SHP77 treated with DMSO at 0.1 percent for 48 hours (cell line): ENCODE data around the gene MCMBP.
"Not testable (repeated sequence)": the region's sequence is repeated elsewhere in the genome, so short reads cannot be mapped to it uniquely, and the experiment has no call there.

Source experiments
- DNase-seq: peaks from one replicate; lab custom pipeline; 2025; lab: John Stamatoyannopoulos, UW

MCMBP gene

GRCh38 chr10:119872860-119873681 is 428 bp upstream of the MCMBP start:
- DNase-seq = peak; percentile 28

GRCh38 chr10:119871881-119872609 is 598 bp downstream of the MCMBP start:
- no peak for DNase-seq

- DNase-seq = not testable (repeated sequence)
Measured at GRCh38 chr10:119869398-119869797, 3.2 kb downstream of the MCMBP start.

- no peak for DNase-seq
Measured at GRCh38 chr10:119867317-119867716, 5.3 kb downstream of the MCMBP start.

GRCh38 chr10:119865699-119866240 is 6.9 kb downstream of the MCMBP start:
- DNase-seq = no peak

GRCh38 chr10:119863951-119864565 is 8.6 kb downstream of the MCMBP start:
- DNase-seq = no peak

- no peak for DNase-seq
Measured at GRCh38 chr10:119862524-119862923, 10.1 kb downstream of the MCMBP start.

- DNase-seq = no peak
Measured at GRCh38 chr10:119860866-119861607, 11.6 kb downstream of the MCMBP start.

GRCh38 chr10:119859420-119860258 is 13.0 kb downstream of the MCMBP start:
- peak; percentile 0 for DNase-seq

- DNase-seq = no peak
Measured at GRCh38 chr10:119858063-119858462, 14.6 kb downstream of the MCMBP start.

- no peak for DNase-seq
Measured at GRCh38 chr10:119853574-119853973, 19.1 kb downstream of the MCMBP start.

GRCh38 chr10:119852822-119853221 is 19.8 kb downstream of the MCMBP start:
- DNase-seq = no peak

GRCh38 chr10:119852277-119852676 is 20.4 kb downstream of the MCMBP start:
- DNase-seq = no peak

- no peak for DNase-seq
Measured at GRCh38 chr10:119849944-119850343, 22.7 kb downstream of the MCMBP start.

- DNase-seq = no peak
Measured at GRCh38 chr10:119849031-119849789, 23.4 kb downstream of the MCMBP start.

GRCh38 chr10:119845656-119846055 is 27.0 kb downstream of the MCMBP start:
- DNase-seq = no peak

GRCh38 chr10:119834188-119834587 is 38.5 kb downstream of the MCMBP start:
- no peak for DNase-seq

GRCh38 chr10:119832951-119833350 is 39.7 kb downstream of the MCMBP start:
- no peak for DNase-seq

- DNase-seq = no peak
Measured at GRCh38 chr10:119831656-119832055, 41.0 kb downstream of the MCMBP start.

- no peak for DNase-seq
Measured at GRCh38 chr10:119830851-119831250, 41.8 kb downstream of the MCMBP start.
